Hepatocyte (in vitro differentiated cells): ENCODE results near the gene FASTK. TPM values are rescaled to one million over a fixed set of nuclear protein-coding genes. Genes with fewer than 3 reads are reported as not detected.

Experiments
- DNase-seq: peaks from one replicate; pipeline ENCODE4 v3.0.0-alpha.2; 2016; ENCODE audit warnings: low spot score
- H2AFZ ChIP-seq: fragments of 200-600 bp; sonication (generic); 2 replicates; pipeline ENCODE4 v1.6.0; 2016; ENCODE audit warnings: antibody characterized with exemption, mild to moderate bottlenecking
- H3K27ac ChIP-seq: fragments of 200-600 bp; sonication (generic); 2 replicates; pipeline ENCODE4 v1.5.1; 2016; ENCODE audit warnings: mild to moderate bottlenecking
- H3K27me3 ChIP-seq: fragments of 200-600 bp; sonication (generic); 2 replicates; pipeline ENCODE4 v1.6.1; 2016
- H3K36me3 ChIP-seq: fragments of 200-600 bp; sonication (generic); replicated peaks from 2 replicates; pipeline ENCODE4 v1.5.1; 2016; ENCODE audit warnings: low read depth; ENCODE audit not compliant: insufficient read depth
- H3K4me1 ChIP-seq: fragments of 200-600 bp; sonication (generic); 2 replicates; pipeline ENCODE4 v1.5.1; 2016; ENCODE audit warnings: mild to moderate bottlenecking, moderate library complexity; ENCODE audit not compliant: insufficient read depth
- H3K4me2 ChIP-seq: fragments of 200-600 bp; sonication (generic); 2 replicates; pipeline ENCODE4 v1.6.0; 2016
- H3K4me3 ChIP-seq: fragments of 200-600 bp; sonication (generic); 2 replicates; pipeline ENCODE4 v1.5.1; 2016; ENCODE audit warnings: mild to moderate bottlenecking
- H3K79me2 ChIP-seq: fragments of 200-600 bp; sonication (generic); 2 replicates; pipeline ENCODE4 v1.6.0; 2017; ENCODE audit warnings: mild to moderate bottlenecking
- H3K9me2 ChIP-seq: fragments of 200-600 bp; sonication (generic); replicated peaks from 2 replicates; pipeline ENCODE4 v1.6.0; 2017; ENCODE audit warnings: mild to moderate bottlenecking; ENCODE audit not compliant: insufficient read depth
- H3K9me3 ChIP-seq: fragments of 200-600 bp; sonication (generic); 2 replicates; pipeline ENCODE4 v1.5.1; 2016; ENCODE audit warnings: low read depth, mild to moderate bottlenecking
- H4K20me1 ChIP-seq: fragments of 200-600 bp; sonication (generic); 2 replicates; pipeline ENCODE4 v1.6.0; 2016; ENCODE audit warnings: mild to moderate bottlenecking; ENCODE audit not compliant: insufficient read depth, poor library complexity, severe bottlenecking
- EZH2 ChIP-seq: fragments of 200-600 bp; sonication (generic); IDR thresholded peaks from 2 replicates; pipeline ENCODE4 v1.6.1; 2016; ENCODE audit warnings: antibody characterized with exemption, mild to moderate bottlenecking, borderline replicate concordance
- EZH2phosphoT487 ChIP-seq: fragments of 200-600 bp; sonication (generic); IDR thresholded peaks from one replicate; pipeline ENCODE4 v1.6.1; 2018; ENCODE audit warnings: antibody characterized with exemption, mild to moderate bottlenecking, low read depth, moderate library complexity; ENCODE audit not compliant: unreplicated experiment, severe bottlenecking
- WGBS: methylation state at CpG from one replicate; pipeline ENCODE4 v1.1.6; 2016; ENCODE audit warnings: low lambda C conversion rate; ENCODE audit errors: missing lambda C conversion rate; 5-methylcytosine and 5-hydroxymethylcytosine counted together
- polyA plus RNA-seq: library from polyadenylated mRNA; unstranded; fragments of >200 nt; fragmentation: Nextera tagmentation; extraction: Ambion mirVana; gene quantifications from 2 replicates; pipeline ENCODE4 v1.2.1, GENCODE V29; 2016
- total RNA-seq: library from RNA; depleted of rRNA; stranded (reverse); fragments of >200 nt; gene quantifications from 2 replicates; pipeline ENCODE4 v1.2.3, GENCODE V29; 2014
- TF ChIP-seq, protein P1 (sequence below): fragments of 200-600 bp; sonication (generic); IDR thresholded peaks from 2 replicates; pipeline ENCODE4 v1.5.1; 2016; ENCODE audit warnings: antibody characterized with exemption, mild to moderate bottlenecking; ENCODE audit not compliant: poor library complexity

Gene FASTK
- total and polyA plus RNA-seq, 2 experiments from 2014 or later: 105 to 193 TPM

DNA sequence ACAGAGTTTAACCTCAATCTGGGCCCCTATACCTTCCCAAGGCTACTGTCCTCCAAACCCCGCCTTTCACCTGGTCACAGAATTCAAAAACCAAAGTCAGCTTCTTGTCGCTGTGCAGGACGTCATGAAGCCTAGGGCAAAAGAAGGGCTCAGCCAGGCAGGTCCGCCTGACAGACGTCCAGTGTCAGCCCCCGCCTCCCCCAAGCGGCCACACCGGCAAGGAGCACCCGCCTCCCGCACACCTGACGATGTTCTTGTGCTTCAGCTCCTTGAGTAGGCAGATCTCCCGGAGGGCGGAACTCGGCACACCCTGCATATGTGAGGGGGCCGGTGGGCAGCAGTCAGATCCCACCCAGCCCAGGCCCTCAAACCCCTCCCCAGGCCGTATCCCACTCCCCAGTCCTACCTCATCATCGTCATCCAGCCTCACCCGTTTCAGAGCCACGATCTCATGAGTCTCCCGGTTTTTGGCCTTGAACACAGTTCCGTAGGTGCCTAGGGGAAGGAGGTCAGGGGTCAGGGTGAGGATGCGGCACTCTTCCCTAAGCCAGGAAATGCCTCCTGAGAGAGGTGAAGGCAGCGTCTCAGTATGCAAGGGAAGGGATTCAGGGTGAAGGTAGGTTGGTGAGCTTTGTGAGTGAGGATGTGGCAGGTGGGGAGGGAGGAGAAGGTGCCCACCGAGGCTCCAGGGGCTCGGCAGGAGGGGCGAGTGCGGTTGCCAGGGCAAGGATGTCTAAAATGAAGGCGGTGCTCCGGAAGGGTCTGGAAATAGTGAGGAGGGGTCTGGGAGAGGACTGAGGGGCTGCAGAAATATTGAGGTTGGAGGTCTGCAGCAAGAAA is 23.7 kb downstream of the FASTK start:
- H3K9me2 ChIP-seq: no peaks in the 10 kb centered on the region
- H3K27me3 ChIP-seq: no peaks in the 10 kb centered on the region
- H3K36me3 ChIP-seq: no peaks in the 10 kb centered on the region
- WGBS: 18% methylated on average over 29 of the region's 29 CpGs
- H3K79me2 ChIP-seq: peaks cover 30% of the 10 kb centered on the region
- no peak overlapping the region for H2AFZ ChIP-seq
- peak overlapping the region; percentile 83 for H3K4me3 ChIP-seq
- no peak for TF ChIP-seq EZH2
- no peak for TF ChIP-seq EZH2phosphoT487
- TF ChIP-seq, protein P1, sequence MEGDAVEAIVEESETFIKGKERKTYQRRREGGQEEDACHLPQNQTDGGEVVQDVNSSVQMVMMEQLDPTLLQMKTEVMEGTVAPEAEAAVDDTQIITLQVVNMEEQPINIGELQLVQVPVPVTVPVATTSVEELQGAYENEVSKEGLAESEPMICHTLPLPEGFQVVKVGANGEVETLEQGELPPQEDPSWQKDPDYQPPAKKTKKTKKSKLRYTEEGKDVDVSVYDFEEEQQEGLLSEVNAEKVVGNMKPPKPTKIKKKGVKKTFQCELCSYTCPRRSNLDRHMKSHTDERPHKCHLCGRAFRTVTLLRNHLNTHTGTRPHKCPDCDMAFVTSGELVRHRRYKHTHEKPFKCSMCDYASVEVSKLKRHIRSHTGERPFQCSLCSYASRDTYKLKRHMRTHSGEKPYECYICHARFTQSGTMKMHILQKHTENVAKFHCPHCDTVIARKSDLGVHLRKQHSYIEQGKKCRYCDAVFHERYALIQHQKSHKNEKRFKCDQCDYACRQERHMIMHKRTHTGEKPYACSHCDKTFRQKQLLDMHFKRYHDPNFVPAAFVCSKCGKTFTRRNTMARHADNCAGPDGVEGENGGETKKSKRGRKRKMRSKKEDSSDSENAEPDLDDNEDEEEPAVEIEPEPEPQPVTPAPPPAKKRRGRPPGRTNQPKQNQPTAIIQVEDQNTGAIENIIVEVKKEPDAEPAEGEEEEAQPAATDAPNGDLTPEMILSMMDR: peak; percentile 18
- peak; percentile 72 for DNase-seq
- H4K20me1 ChIP-seq: peaks cover 12% of the 10 kb centered on the region
- no peaks in the 10 kb centered on the region for H3K9me3 ChIP-seq
- no peak overlapping the region for H3K27ac ChIP-seq
- H3K4me1 ChIP-seq: peaks cover 30% of the 10 kb centered on the region
- peak overlapping the region; percentile 98 for H3K4me2 ChIP-seq

GRCh38 chr7:151056283-151056665 is 24.3 kb downstream of the FASTK start:
- Histone ChIP-seq H4K20me1 (peaks cover 5% of the 10 kb centered on the region), H3K9me3 (no peaks in the 10 kb centered on the region), H3K4me2 (peak overlapping the region; percentile 98), H2AFZ (no peak overlapping the region), H3K36me3 (no peaks in the 10 kb centered on the region), H3K27ac (no peak overlapping the region), H3K9me2 (no peaks in the 10 kb centered on the region), H3K4me1 (peaks cover 24% of the 10 kb centered on the region), H3K79me2 (peaks cover 23% of the 10 kb centered on the region), H3K27me3 (no peaks in the 10 kb centered on the region), H3K4me3 (no peak overlapping the region)
- no peak for DNase-seq
- WGBS: 85% methylated on average over 6 of the region's 6 CpGs
- TF ChIP-seq, protein P1: no peak
- TF ChIP-seq EZH2phosphoT487: no peak
- TF ChIP-seq EZH2: no peak

DNA sequence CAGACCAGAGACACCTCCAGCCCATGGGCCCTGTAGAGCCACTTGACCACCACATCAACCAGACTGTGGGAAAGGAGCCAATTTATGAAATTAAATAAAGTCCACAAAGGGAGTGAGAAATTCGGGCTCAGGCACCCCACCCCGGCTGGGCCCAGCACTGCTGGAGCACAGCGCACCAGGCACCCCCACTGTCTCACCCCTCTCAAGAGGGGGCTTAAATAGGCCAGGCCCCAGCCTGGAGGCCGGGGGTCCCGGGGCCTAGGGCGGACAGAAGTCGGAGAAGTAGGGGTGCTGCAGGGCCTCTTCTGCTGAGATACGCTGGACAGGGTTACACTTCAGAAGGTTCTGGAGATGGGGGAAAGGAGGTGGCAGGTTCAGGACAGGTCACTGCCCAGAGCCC is 26.9 kb downstream of the FASTK start:
- H3K79me2 ChIP-seq: peaks cover 6% of the 10 kb centered on the region
- H3K4me2 ChIP-seq: no peak overlapping the region
- no peak for DNase-seq
- no peaks in the 10 kb centered on the region for H3K9me3 ChIP-seq
- H4K20me1 ChIP-seq: no peaks in the 10 kb centered on the region
- no peaks in the 10 kb centered on the region for H3K9me2 ChIP-seq
- H3K4me1 ChIP-seq: peaks cover 11% of the 10 kb centered on the region
- H3K36me3 ChIP-seq: no peaks in the 10 kb centered on the region
- H3K4me3 ChIP-seq: no peak overlapping the region
- 85% methylated on average over 7 of the region's 8 CpGs for WGBS
- no peak overlapping the region for H3K27ac ChIP-seq
- H3K27me3 ChIP-seq: no peaks in the 10 kb centered on the region
- H2AFZ ChIP-seq: no peak overlapping the region
- TF ChIP-seq, protein P1: no peak
- TF ChIP-seq EZH2phosphoT487 (no peak), EZH2 (no peak)
